Aorta (tissue), 5 donors: Measurements from ENCODE around the gene FOXN1. TPM values are rescaled to one million over a fixed set of nuclear protein-coding genes. Genes with fewer than 3 reads are reported as not detected.

ENCODE experiments used
- ATAC-seq: fragments of 200-7000 bp; cut with Tn5 transposase; one replicate; pipeline ENCODE4 v1.9.1; 2022; ENCODE audit warnings: moderate library complexity; ENCODE audit not compliant: low FRiP score
- DNase-seq, 2 donors: peaks; one replicate each; pipeline ENCODE4 v3.0.0-alpha.2; 2020
- H3K27ac ChIP-seq, 2 donors: one replicate each; pipeline ENCODE4 v1.5.1; 2013; ENCODE audit warnings: low read length in 2 of 2, mild to moderate bottlenecking in 2 of 2, moderate library complexity in 2 of 2, control low read depth in 1 of 2, inconsistent platforms in 1 of 2, low read depth in 1 of 2
- H3K27me3 ChIP-seq, 2 donors: one replicate each; pipeline ENCODE4 v1.6.1; 2013; ENCODE audit warnings: control low read depth in 1 of 2, low read length in 1 of 2, mild to moderate bottlenecking in 1 of 2, moderate library complexity in 1 of 2; ENCODE audit not compliant: insufficient read depth in 2 of 2, control insufficient read depth in 1 of 2
- H3K36me3 ChIP-seq, 2 donors: one replicate each; pipeline ENCODE4 v1.6.1; 2013; ENCODE audit warnings: control low read depth in 1 of 2, low read length in 1 of 2, mild to moderate bottlenecking in 1 of 2; ENCODE audit not compliant: insufficient read depth in 2 of 2, control insufficient read depth in 1 of 2
- H3K4me1 ChIP-seq, 2 donors: one replicate each; pipeline ENCODE4 v1.6.1; 2013; ENCODE audit warnings: low read length in 2 of 2, control low read depth in 1 of 2, mild to moderate bottlenecking in 1 of 2, moderate library complexity in 1 of 2; ENCODE audit not compliant: insufficient read depth in 2 of 2, control insufficient read depth in 1 of 2
- H3K4me3 ChIP-seq, 2 donors: one replicate each; pipeline ENCODE4 v1.5.1; 2013; ENCODE audit warnings: low read length in 2 of 2, control low read depth in 1 of 2, mild to moderate bottlenecking in 1 of 2
- H3K9me3 ChIP-seq: one replicate; pipeline ENCODE4 v1.6.1; 2013; ENCODE audit warnings: mild to moderate bottlenecking, low read length; ENCODE audit not compliant: control insufficient read depth
- WGBS, 2 donors: extraction: QIAGEN DNeasy Blood & Tissue Kit; methylation state at CpG; one replicate each; pipeline ENCODE4 v1.1.7; 2013; 5-methylcytosine and 5-hydroxymethylcytosine counted together
- intact Hi-C, 2 donors: fragments of 100-400 bp; cut with DNase I; formaldehyde crosslinking; loops; one replicate each; pipeline versions ENCODE4 v1.14.2 to v1.15.0; 2022
- polyA plus RNA-seq, 2 donors: library from polyadenylated mRNA; stranded (reverse); fragments of 200-250 nt; gene quantifications; one replicate each; pipeline ENCODE4 v1.2.3, GENCODE V29; 2013
- total RNA-seq, 2 donors: library from RNA; stranded (reverse); fragmentation: NEBNext Ultra II Directional; extraction: Animal tissue kit (Norgen Biotek cat#: 25700); gene quantifications; one replicate each; pipeline ENCODE4 v1.2.1, GENCODE V29; 2021
- donor health status: healthy with polysubstance abuse.
- donor health status: Bipolar disorder and iron deficiency.
- donor health status: DM: no; HTN: no; CAD: no.
- donor health status: DM: no; HTN: no; CAD: no.
- donor health status: DM: yes; HTN: yes; CAD: no.

The FOXN1 gene
- total and polyA plus RNA-seq, 4 donors: not detected

DNA sequence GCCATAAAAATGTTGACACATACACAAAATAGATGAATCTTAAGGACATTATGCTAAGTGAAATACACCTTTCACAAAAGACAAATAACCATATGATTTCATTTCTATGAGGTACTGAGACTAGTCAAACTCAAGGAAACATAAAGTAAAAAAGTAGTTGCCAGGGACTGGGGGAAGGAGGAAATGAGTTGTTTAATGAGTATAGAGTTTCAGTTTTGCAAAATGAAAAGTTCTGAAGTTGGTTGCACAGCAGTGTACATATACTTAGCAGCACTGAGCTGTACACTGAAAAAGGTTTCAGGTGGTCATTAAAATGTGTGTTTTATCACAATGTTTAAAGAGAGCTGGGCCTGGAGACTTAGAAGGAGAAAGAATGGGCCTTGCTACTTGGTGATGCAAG lies 37.4 kb upstream of the FOXN1 start:
- H3K27me3 ChIP-seq: no peaks in the 10 kb centered on the region

DNA sequence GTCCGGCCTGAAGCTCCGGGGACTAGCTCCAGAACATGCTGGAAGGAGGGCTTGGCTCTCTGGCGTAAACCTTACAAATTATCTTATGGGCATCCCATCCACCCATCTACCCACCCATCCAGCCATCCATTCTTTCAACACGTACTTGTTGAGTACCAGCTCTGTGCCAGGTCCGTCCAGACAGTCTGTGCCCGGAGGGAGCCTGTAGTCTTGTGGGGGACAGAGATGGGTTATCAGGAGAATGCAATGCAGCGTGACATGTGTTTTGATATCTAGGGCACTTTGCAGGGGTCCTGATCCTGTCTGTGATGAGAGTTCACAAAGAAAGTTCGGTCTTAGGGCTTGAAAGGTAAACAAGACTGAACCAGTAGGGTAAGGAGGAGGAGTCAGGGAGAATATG lies 36.8 kb upstream of the FOXN1 start:
- no peak for ATAC-seq

More for the DNA sequence above, 37.4 kb upstream of the FOXN1 start:
- DNase-seq (no peak), ATAC-seq (no peak)
- no peaks in the 10 kb centered on the region for H3K36me3 ChIP-seq
- H3K27ac ChIP-seq: no peak overlapping the region
- intact Hi-C loops: no loop called here
- no peak overlapping the region for H3K4me3 ChIP-seq
- H3K9me3 ChIP-seq: no peaks in the 10 kb centered on the region
- H3K4me1 ChIP-seq: no peaks in the 10 kb centered on the region

GRCh38 chr17:28470266-28470913 lies 35.8 kb upstream of the FOXN1 start:
- Histone ChIP-seq H3K27me3 (no peaks in the 10 kb centered on the region), H3K9me3 (no peaks in the 10 kb centered on the region), H3K4me1 (no peaks in the 10 kb centered on the region), H3K36me3 (no peaks in the 10 kb centered on the region), H3K4me3 (no peak overlapping the region), H3K27ac (no peak overlapping the region)
- ATAC-seq (no peak), DNase-seq (no peak)
- WGBS, 2 donors: 80 to 84% methylated on average over 7 of the region's 7 CpGs
- intact Hi-C loops: no loop called here

More for the DNA sequence above, 36.8 kb upstream of the FOXN1 start:
- Histone ChIP-seq H3K9me3 (no peaks in the 10 kb centered on the region), H3K36me3 (no peaks in the 10 kb centered on the region), H3K27me3 (no peaks in the 10 kb centered on the region), H3K4me3 (no peak overlapping the region), H3K4me1 (no peaks in the 10 kb centered on the region), H3K27ac (no peak overlapping the region)
- intact Hi-C loops: no loop called here
- no peak for DNase-seq
- 56 to 57% methylated on average over 8 of the region's 8 CpGs for WGBS, 2 donors

GRCh38 chr17:28470914-28471366 lies 35.2 kb upstream of the FOXN1 start:
- no peak overlapping the region for H3K4me3 ChIP-seq
- DNase-seq: no peak
- H3K27ac ChIP-seq: no peak overlapping the region
- no peaks in the 10 kb centered on the region for H3K9me3 ChIP-seq
- no peaks in the 10 kb centered on the region for H3K4me1 ChIP-seq
- ATAC-seq: no peak
- no peaks in the 10 kb centered on the region for H3K27me3 ChIP-seq
- no peaks in the 10 kb centered on the region for H3K36me3 ChIP-seq
- intact Hi-C loops: no loop called here
- 77 to 92% methylated on average over 3 of the region's 3 CpGs for WGBS, 2 donors

DNA sequence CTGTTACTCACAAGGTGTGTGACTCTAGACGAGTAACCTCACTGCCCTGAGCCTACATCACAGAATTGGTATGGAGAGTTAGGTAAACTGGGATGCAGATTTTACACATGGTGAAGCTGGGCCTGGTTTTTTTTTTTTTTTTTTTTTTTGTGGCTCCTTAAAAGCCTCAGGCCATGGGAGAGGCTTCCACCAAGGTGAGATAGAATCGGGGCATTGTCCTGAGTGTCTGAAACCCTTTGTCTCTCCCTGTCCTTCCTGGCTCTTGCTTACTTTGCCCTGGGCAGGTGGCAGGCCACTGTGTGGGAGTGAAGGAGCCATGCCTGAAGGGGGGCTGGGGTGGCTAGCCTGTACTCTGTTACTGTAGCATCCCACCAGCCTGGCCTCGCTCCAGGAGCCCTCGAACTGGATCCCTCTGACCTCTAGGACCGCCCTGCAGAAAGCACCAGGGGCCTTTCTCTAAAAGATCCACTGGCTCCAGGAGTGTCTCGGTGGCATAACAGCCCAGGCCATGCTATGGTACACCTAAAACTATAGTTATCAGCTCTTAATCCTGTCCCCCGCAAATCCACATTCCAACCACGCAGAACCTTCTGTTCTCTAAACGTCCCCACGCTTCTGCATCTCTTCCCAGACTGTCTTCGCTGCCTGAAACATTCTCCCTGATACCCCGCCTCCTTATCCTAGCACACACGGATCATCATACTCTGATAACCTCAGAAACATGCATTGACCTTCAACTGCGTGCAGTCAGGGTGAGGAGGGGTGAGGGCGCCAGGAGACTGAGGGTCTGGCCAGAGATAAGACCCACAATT lies 34.4 kb upstream of the FOXN1 start:
- Histone ChIP-seq H3K9me3 (no peaks in the 10 kb centered on the region), H3K27me3 (no peaks in the 10 kb centered on the region), H3K4me3 (no peak overlapping the region), H3K4me1 (no peaks in the 10 kb centered on the region), H3K27ac (no peak overlapping the region), H3K36me3 (no peaks in the 10 kb centered on the region)
- ATAC-seq: no peak
- DNase-seq: no peak
- intact Hi-C loops: no loop called here
- 68 to 79% methylated on average over 15 of the region's 15 CpGs for WGBS, 2 donors

GRCh38 chr17:28472871-28473497 lies 33.2 kb upstream of the FOXN1 start:
- no peak for ATAC-seq
- H3K9me3 ChIP-seq: no peaks in the 10 kb centered on the region
- WGBS, 2 donors: 87 to 89% methylated on average over 6 to 7 of the region's 7 CpGs
- H3K4me1 ChIP-seq: no peaks in the 10 kb centered on the region
- intact Hi-C loops: no loop called here
- H3K27me3 ChIP-seq: no peaks in the 10 kb centered on the region
- no peak for DNase-seq
- H3K36me3 ChIP-seq: no peaks in the 10 kb centered on the region
- H3K4me3 ChIP-seq: no peak overlapping the region
- no peak overlapping the region for H3K27ac ChIP-seq

- Histone ChIP-seq H3K36me3 (no peaks in the 10 kb centered on the region), H3K4me1 (no peaks in the 10 kb centered on the region), H3K27ac (no peak within 1 kb of the TSS), H3K27me3 (no peaks in the 10 kb centered on the region), H3K9me3 (no peaks in the 10 kb centered on the region), H3K4me3 (no peak within 1 kb of the TSS)
- intact Hi-C loops: no loop called here
- ATAC-seq: no peak
- 70 to 71% methylated on average over 5 of the region's 5 CpGs for WGBS, 2 donors
- no peak for DNase-seq
Measured at GRCh38 chr17:28473542-28473941, 32.6 kb upstream of the FOXN1 start, which contains the start of gene SLC13A2. SLC13A2 (plus strand) TSS chr17:28473644; CDS start chr17:28473713, 69 bp downstream.

DNA sequence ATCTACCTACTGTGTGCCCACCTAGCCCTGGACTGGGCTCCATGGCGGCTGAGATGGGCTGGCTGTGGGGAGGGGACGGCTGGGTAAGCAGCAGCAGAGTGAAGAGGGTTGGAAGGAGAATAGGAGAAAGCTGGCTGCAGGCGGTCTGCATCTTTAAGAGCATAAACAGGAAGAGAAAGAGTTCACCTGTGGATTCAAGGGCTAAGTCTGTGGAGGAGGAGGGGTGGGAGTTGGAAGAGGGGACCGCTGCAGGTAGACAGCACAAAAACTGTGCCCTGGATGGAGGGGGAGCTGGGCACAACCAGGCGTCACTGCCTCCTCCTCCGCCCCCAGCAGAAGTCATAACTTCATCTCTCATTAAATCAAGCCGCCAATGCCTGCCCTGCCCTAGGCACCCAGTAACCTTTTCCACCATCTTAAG lies 32.0 kb upstream of the FOXN1 start:
- Histone ChIP-seq H3K27ac (no peak overlapping the region), H3K4me3 (no peak overlapping the region), H3K27me3 (no peaks in the 10 kb centered on the region), H3K4me1 (no peaks in the 10 kb centered on the region), H3K9me3 (no peaks in the 10 kb centered on the region), H3K36me3 (no peaks in the 10 kb centered on the region)
- no peak for ATAC-seq
- intact Hi-C loops: no loop called here
- WGBS, 2 donors: 72 to 81% methylated on average over 7 of the region's 7 CpGs
- DNase-seq: no peak
